Ovary (tissue), 9 donors: ENCODE results near the gene GRID1. TPM values are rescaled to one million over a fixed set of nuclear protein-coding genes. Genes with fewer than 3 reads are reported as not detected.

Experiments
- DNase-seq, 5 donors: peaks; one replicate each; pipeline ENCODE4 v3.0.0-alpha.2; 2019 to 2020
- H3K27ac ChIP-seq, 2 donors: fragments of 200-600 bp; one replicate each; pipeline versions ENCODE4 v1.5.1 to v1.8.0; 2019 to 2022
- H3K27me3 ChIP-seq: fragments of 200-600 bp; one replicate; pipeline ENCODE4 v1.8.0; 2022
- H3K36me3 ChIP-seq: fragments of 200-600 bp; sonication (generic); one replicate; pipeline ENCODE4 v1.5.1; 2019
- H3K4me1 ChIP-seq: one replicate; pipeline ENCODE4 v1.8.1; 2013; ENCODE audit warnings: mild to moderate bottlenecking, moderate library complexity; ENCODE audit not compliant: insufficient read depth
- H3K4me3 ChIP-seq: fragments of 200-600 bp; sonication (generic); one replicate; pipeline ENCODE4 v1.5.1; 2017
- H3K9me3 ChIP-seq, 2 donors: fragments of 200-600 bp in 1 of 2; sonication (generic) in 1 of 2; one replicate each; pipeline versions ENCODE4 v1.5.1 to v1.8.1; 2013 to 2019; ENCODE audit warnings: mild to moderate bottlenecking in 1 of 2, moderate library complexity in 1 of 2
- EP300 ChIP-seq: sonication (generic); formaldehyde crosslinking; IDR thresholded peaks from one replicate; pipeline ENCODE4 v1.6.1; 2017; ENCODE audit warnings: antibody characterized with exemption
- POLR2A ChIP-seq: fragments of 450-650 bp; IDR thresholded peaks from one replicate; pipeline ENCODE4 v1.6.1; 2017; ENCODE audit warnings: antibody characterized with exemption, mild to moderate bottlenecking, moderate library complexity
- WGBS, 3 donors: extraction: QIAGEN DNeasy Blood & Tissue Kit in 1 of 3; methylation state at CpG; one replicate each; pipeline versions ENCODE4 v1.1.5 to v1.1.7; 2013 to 2017; 5-methylcytosine and 5-hydroxymethylcytosine counted together
- intact Hi-C, 4 donors: fragments of 100-400 bp; cut with DNase I; formaldehyde crosslinking; loops; one replicate each; pipeline versions ENCODE4 v1.11.0 to v1.15.1; 2022 to 2023
- polyA plus RNA-seq, 2 donors: library from polyadenylated mRNA; stranded (reverse); fragments of 200-250 nt in 1 of 2; fragments of 350-450 nt in 1 of 2; fragmentation: Illumina TruSeq in 1 of 2; extraction: RNeasy Lipid Tissue Mini Kit (QIAGEN cat#74804) in 1 of 2; gene quantifications; one replicate each; pipeline ENCODE4 v1.2.3, GENCODE V29; 2013 to 2014
- total RNA-seq, 7 donors: library from RNA; depleted of rRNA in 2 of 7; stranded (reverse); fragments of >200 nt in 2 of 7; fragmentation: NEBNext Ultra II Directional in 3 of 7; extraction: Animal tissue kit (Norgen Biotek cat#: 25700) in 3 of 7; gene quantifications; one replicate each; pipeline versions ENCODE4 v1.1.0 to v1.2.4, GENCODE V29; 2016 to 2023
- TF ChIP-seq, protein P1 (sequence below), 3 donors: fragments of 450-650 bp in 2 of 3; fragments of 200-600 bp in 1 of 3; IDR thresholded peaks; one replicate each; pipeline versions ENCODE4 v1.5.1 to v1.8.0; 2016 to 2022; ENCODE audit warnings: antibody characterized with exemption in 3 of 3, mild to moderate bottlenecking in 1 of 3
- donor health status: DM: no; HTN: no; CAD: no; lungs with moderate emphysema.
- donor health status: DM: no; HTN: no; CAD: no.
- donor health status: Bipolar disorder and iron deficiency.
- donor health status: DM: yes; HTN: yes; CAD: no.
- donor health status: DM: no; HTN: no; CAD: no.
- donor health status: DM: yes; HTN: yes; CAD: no.

Gene GRID1
- total and polyA plus RNA-seq, 9 donors, result 0.57 to 6.2 (median 1.8) TPM

DNA sequence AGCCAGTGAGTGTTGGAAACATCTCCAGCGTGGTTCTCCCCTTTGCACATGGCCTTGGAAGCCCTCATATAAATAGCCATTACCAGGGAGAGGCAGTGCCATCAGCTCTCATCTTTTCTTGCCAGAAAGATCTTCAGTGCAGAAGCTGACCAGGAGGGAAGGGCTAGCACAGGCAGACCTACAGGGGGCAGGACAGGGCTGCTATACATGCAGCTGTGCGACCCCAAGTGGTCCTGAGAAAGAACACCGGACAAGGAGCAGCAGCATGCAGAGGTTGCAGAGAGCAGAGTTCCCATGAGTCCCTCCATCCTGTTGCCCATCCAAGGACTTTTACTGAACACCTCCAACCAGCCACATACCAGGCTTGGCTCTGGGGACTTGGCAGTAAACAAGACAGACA is 17.1 kb downstream of the GRID1 start:
- no peaks in the 10 kb centered on the region for H3K36me3 ChIP-seq
- no peak overlapping the region for H3K4me3 ChIP-seq
- H3K27ac ChIP-seq, result no peak overlapping the region
- no peaks in the 10 kb centered on the region for H3K4me1 ChIP-seq
- DNase-seq, result no peak
- no peaks in the 10 kb centered on the region for H3K27me3 ChIP-seq
- TF ChIP-seq POLR2A (no peak), EP300 (no peak)
- TF ChIP-seq, protein P1, sequence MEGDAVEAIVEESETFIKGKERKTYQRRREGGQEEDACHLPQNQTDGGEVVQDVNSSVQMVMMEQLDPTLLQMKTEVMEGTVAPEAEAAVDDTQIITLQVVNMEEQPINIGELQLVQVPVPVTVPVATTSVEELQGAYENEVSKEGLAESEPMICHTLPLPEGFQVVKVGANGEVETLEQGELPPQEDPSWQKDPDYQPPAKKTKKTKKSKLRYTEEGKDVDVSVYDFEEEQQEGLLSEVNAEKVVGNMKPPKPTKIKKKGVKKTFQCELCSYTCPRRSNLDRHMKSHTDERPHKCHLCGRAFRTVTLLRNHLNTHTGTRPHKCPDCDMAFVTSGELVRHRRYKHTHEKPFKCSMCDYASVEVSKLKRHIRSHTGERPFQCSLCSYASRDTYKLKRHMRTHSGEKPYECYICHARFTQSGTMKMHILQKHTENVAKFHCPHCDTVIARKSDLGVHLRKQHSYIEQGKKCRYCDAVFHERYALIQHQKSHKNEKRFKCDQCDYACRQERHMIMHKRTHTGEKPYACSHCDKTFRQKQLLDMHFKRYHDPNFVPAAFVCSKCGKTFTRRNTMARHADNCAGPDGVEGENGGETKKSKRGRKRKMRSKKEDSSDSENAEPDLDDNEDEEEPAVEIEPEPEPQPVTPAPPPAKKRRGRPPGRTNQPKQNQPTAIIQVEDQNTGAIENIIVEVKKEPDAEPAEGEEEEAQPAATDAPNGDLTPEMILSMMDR (IDR thresholded peaks at IDR 0.05), result no peak
- intact Hi-C loops, result loop anchor here in 1 of 4 donors (5.0 kb wide), 1 partner anchor 197 kb away; no protein-coding TSS in a partner anchor
- WGBS, 3 donors, result 27 to 42% (median 40%) methylated on average over 3 of the region's 3 CpGs
- no peaks in the 10 kb centered on the region for H3K9me3 ChIP-seq

DNA sequence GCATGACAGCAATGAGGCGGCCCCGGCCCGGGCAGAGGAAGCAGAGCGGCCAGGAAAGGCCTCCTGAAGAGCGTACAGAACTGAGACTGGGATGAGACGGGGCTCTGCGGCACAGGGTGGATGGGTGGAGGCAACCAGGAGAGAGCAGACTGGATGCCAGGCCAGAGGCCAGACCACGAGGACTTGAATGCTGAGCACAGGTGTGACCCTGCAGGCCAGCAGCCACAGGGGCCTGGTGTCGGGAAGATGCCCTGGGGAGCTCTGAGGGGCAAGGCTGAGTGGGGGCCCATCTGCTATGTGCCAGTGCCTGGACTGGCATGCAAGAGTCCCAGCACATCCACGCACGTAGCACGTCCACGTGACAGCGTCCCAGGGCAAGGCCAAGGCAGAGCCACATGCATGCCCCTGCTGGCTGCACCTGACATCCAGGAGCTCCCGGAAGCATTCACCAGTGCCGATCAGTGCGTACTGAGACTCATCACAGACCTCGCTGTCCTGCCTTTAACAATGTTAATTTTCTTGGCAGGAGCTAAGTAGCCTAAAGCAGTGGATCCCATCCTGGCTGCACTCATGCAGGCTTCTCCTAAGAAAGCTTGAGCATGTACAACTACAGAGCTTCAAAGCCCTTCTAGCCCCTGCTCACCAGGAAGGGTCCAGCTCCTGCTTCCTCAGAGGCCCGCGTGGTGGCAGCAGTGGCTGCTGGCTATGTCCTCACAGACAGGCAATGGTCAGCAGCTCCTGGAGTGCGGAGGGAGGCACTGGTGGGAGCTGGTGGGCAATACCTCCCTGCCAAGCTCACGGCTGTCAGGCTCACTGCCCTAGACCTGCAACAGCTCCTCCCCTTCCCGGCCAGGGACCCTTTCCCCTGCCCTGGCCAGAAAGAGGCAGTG is 18.0 kb downstream of the GRID1 start:
- no peaks in the 10 kb centered on the region for H3K9me3 ChIP-seq
- WGBS, 3 donors, result 82 to 87% (median 86%) methylated on average over 23 of the region's 23 CpGs
- intact Hi-C loops, result loop anchor here in 1 of 4 donors (5.0 kb wide), 1 partner anchor 196 kb away; no protein-coding TSS in a partner anchor
- H3K4me3 ChIP-seq, result no peak overlapping the region
- no peak overlapping the region for H3K27ac ChIP-seq
- no peaks in the 10 kb centered on the region for H3K36me3 ChIP-seq
- peak in 1 of 5 donors; percentile 12 for DNase-seq
- H3K4me1 ChIP-seq, result no peaks in the 10 kb centered on the region
- TF ChIP-seq, protein P1 (IDR thresholded peaks at IDR 0.05), result no peak
- TF ChIP-seq POLR2A (no peak), EP300 (no peak)
- no peaks in the 10 kb centered on the region for H3K27me3 ChIP-seq

DNA sequence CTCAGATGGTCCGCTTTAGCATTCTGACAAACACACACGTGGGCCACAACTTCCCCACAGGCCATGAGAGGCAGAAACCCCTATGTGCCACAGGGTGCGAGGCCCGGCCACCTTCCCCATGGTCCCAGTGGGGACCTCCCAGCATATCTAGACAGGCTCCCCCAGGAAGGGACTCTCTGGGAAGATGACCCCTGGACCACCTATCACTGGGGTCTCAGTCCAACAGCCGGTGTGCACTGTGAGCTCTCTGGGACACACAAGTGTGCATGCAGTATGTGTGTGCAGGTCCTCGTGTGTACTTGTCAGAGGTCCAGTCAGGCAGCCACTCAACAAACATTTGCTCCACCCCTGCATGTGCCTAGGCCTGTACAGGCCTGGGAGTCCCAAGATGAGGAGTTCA is 18.7 kb downstream of the GRID1 start:
- 81 to 100% (median 92%) methylated on average over 6 of the region's 6 CpGs for WGBS, 3 donors
- Histone ChIP-seq H3K36me3 (no peaks in the 10 kb centered on the region), H3K9me3 (no peaks in the 10 kb centered on the region), H3K4me1 (no peaks in the 10 kb centered on the region), H3K4me3 (no peak overlapping the region), H3K27ac (no peak overlapping the region), H3K27me3 (no peaks in the 10 kb centered on the region)
- intact Hi-C loops, result loop anchor here in 1 of 4 donors (5.0 kb wide), 1 partner anchor 196 kb away; no protein-coding TSS in a partner anchor
- peak in 1 of 5 donors; percentile 5 for DNase-seq
- TF ChIP-seq, protein P1 (IDR thresholded peaks at IDR 0.05), result no peak
- TF ChIP-seq POLR2A, result no peak
- no peak for TF ChIP-seq EP300

DNA sequence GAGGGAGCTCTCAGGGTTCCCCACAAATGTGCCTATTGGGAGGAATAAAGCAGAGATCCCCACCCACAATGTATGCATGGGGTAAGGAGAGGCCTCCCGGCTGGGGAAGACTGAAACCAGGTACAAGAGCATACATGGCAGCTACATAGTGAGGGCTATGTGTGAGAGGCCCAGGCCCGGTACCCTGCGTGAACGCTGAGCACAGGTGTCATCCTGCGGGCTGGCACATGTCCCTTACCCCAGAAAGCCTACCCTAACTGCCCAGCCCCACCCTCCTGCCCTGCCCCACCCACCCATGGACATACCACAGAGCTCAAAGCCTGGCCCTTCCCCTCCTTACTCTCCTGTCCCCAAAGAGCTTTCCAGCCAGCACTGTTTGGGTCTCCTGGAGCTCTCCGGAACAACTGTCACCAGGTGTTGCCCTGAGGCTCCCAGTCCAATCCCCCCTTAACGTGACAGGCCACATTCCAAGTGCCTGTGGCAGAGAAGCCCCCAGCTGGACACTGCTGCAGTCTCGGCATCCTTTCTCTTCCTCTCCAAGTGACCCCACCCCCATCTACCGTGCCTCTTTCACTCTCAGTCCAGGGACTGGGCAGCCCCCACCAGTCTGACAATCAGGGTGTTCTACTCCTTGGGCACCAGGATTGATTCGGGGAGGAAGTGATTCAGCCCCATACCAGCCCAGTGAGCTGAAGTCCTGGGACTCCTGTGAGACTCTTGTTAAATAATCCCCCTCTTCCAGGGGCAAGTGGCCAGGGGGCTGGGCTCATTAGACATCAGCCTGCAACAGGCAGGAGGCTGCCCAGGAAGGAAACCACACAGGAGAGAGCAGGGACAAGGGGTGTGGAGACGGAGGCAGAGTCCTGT is 19.6 kb downstream of the GRID1 start:
- Histone ChIP-seq H3K27ac (no peak overlapping the region), H3K36me3 (no peaks in the 10 kb centered on the region), H3K9me3 (no peaks in the 10 kb centered on the region), H3K4me1 (no peaks in the 10 kb centered on the region), H3K4me3 (no peak overlapping the region), H3K27me3 (no peaks in the 10 kb centered on the region)
- intact Hi-C loops, result loop anchor here in 1 of 4 donors (5.0 kb wide), 1 partner anchor 195 kb away; no protein-coding TSS in a partner anchor
- TF ChIP-seq POLR2A, result no peak
- TF ChIP-seq, protein P1 (IDR thresholded peaks at IDR 0.05), result no peak
- no peak for TF ChIP-seq EP300
- 71 to 77% (median 74%) methylated on average over 11 of the region's 11 CpGs for WGBS, 3 donors
- no peak for DNase-seq
